22Rv1 (cell line): ENCODE data around the gene SBDS.
"Not testable (repeated sequence)": the region's sequence is repeated elsewhere in the genome, so short reads cannot be mapped to it uniquely, and the experiment has no call there.

Experiments used
- H3K27ac ChIP-seq: fragments of 450-650 bp; 2 replicates; pipeline ENCODE4 v1.5.1; 2017
- CTCF ChIP-seq: fragments of 450-650 bp; IDR thresholded peaks from 2 replicates; pipeline ENCODE4 v1.5.1; 2017; ENCODE audit warnings: mild to moderate bottlenecking
- ZFX ChIP-seq: fragments of 450-650 bp; IDR thresholded peaks from 2 replicates; pipeline ENCODE4 v1.6.1; 2017; ENCODE audit warnings: antibody characterized with exemption, borderline replicate concordance

Gene SBDS

GRCh38 chr7:67021260-67021659, 25.9 kb upstream of the SBDS start:
- TF ChIP-seq CTCF (no peak), ZFX (no peak)
- peak overlapping the region; percentile 51; the same call in 1 of the 2 replicates for H3K27ac ChIP-seq

GRCh38 chr7:67019562-67020390, 24.4 kb upstream of the SBDS start:
- TF ChIP-seq CTCF (no peak), ZFX (no peak)
- H3K27ac ChIP-seq = peak overlapping the region; percentile 51

- TF ChIP-seq CTCF (no peak), ZFX (no peak)
- peak overlapping the region; percentile 51 for H3K27ac ChIP-seq
These were observed 23.6 kb upstream of the SBDS start for GRCh38 chr7:67018940-67019339.

- H3K27ac ChIP-seq = not testable (repeated sequence)
These were observed 22.6 kb upstream of the SBDS start for GRCh38 chr7:67017971-67018370.

- H3K27ac ChIP-seq = not testable (repeated sequence)
These were observed 18.8 kb upstream of the SBDS start for GRCh38 chr7:67014076-67014622.

- not testable (repeated sequence) for H3K27ac ChIP-seq
These were observed 14.3 kb upstream of the SBDS start for GRCh38 chr7:67009677-67010076.

GRCh38 chr7:67008260-67008659, 12.9 kb upstream of the SBDS start:
- no peak overlapping the region for H3K27ac ChIP-seq
- TF ChIP-seq ZFX = no peak
- no peak for TF ChIP-seq CTCF

GRCh38 chr7:67006965-67007364, 11.6 kb upstream of the SBDS start:
- no peak overlapping the region for H3K27ac ChIP-seq
- TF ChIP-seq ZFX (no peak), CTCF (no peak)

GRCh38 chr7:67004145-67004544, 8.8 kb upstream of the SBDS start:
- not testable (repeated sequence) for H3K27ac ChIP-seq
